ENCODE measurements around the gene PTGES. TPM values are rescaled to one million over a fixed set of nuclear protein-coding genes. Genes with fewer than 3 reads are reported as not detected.

PTGES gene
- total and polyA plus RNA-seq, 10 of the 15 experiments (the other 5 are each of a cell fraction or from before 2014, with no cell fraction given): 0.57 TPM; not detected in 9

- TF ChIP-seq ETV6 (conservative IDR thresholded peaks at IDR 0.05 in 1 of 2, IDR thresholded peaks at IDR 0.05 in 1 of 2; ENCODE audit: borderline replicate concordance in 1 of 2, low read depth in 1 of 2) (no peak), ZNF622 (IDR thresholded peaks at IDR 0.05) (no peak), CREB1 (IDR thresholded peaks at IDR 0.05; ENCODE audit: low read depth) (no peak)
These were observed 48.0 kb downstream of the PTGES start (continued) for GRCh38 chr9:129704807-129705206.

- intact Hi-C loops (cut with micrococcal nuclease; ENCODE audit: unreplicated experiment): no loop called here
- no peaks in the 10 kb centered on the region for H3K79me2 ChIP-seq (ENCODE audit: control insufficient read depth, insufficient read depth, low read length)
- H3K27me3 ChIP-seq (replicated peaks in 1 of 2; ENCODE audit: control insufficient read depth in 2 of 2, insufficient read depth in 2 of 2, low read length in 1 of 2): no peaks in the 10 kb centered on the region; a peak in 1 of 4 replicates
- H4K20me1 ChIP-seq (ENCODE audit: control insufficient read depth, insufficient read depth): no peaks in the 10 kb centered on the region
- TF ChIP-seq EZH2 (IDR thresholded peaks at IDR 0.05; ENCODE audit: borderline replicate concordance, control insufficient read depth, low read depth, low read length): no peak
- no peak for TF ChIP-seq CREM (IDR thresholded peaks at IDR 0.05; ENCODE audit: low read depth)
- TF ChIP-seq HSF1 (IDR thresholded peaks at IDR 0.05; ENCODE audit: low read depth, low read length): no peak
- TF ChIP-seq MTA3 (IDR thresholded peaks at IDR 0.05; ENCODE audit: borderline replicate concordance, low read length): no peak
- no peak for TF ChIP-seq BCLAF1 (IDR thresholded peaks at IDR 0.05)
- TF ChIP-seq KDM1A (IDR thresholded peaks at IDR 0.05; ENCODE audit: borderline replicate concordance): no peak
- no peak for TF ChIP-seq NBN (IDR thresholded peaks at IDR 0.05)
- TF ChIP-seq KAT2A (conservative IDR thresholded peaks at IDR 0.05; ENCODE audit: control insufficient read depth, low read depth, low read length): no peak
- TF ChIP-seq GABPA (IDR thresholded peaks at IDR 0.05; ENCODE audit: low read depth): no peak
- TF ChIP-seq CHD4 (IDR thresholded peaks at IDR 0.05): no peak
- TF ChIP-seq CBX5 (IDR thresholded peaks at IDR 0.05; ENCODE audit: low read depth): no peak
- TF ChIP-seq USF1 (IDR thresholded peaks at IDR 0.05; ENCODE audit: borderline replicate concordance, extremely low read length, insufficient read depth, low read depth, low read length): no peak
- TF ChIP-seq SPI1 (IDR thresholded peaks at IDR 0.05; ENCODE audit: borderline replicate concordance, insufficient read depth, low read depth, low read length): no peak
- TF ChIP-seq SUPT20H (IDR thresholded peaks at IDR 0.05; ENCODE audit: borderline replicate concordance, control insufficient read depth, low read depth, low read length): no peak
- no peak for TF ChIP-seq BRCA1 (IDR thresholded peaks at IDR 0.05; ENCODE audit: low read depth, low read length)
- ChIA-PET RAD21 (ENCODE audit: unreplicated experiment) (no interaction called here), SMC1A (ENCODE audit: uncharacterized antibody, unreplicated experiment) (no interaction called here), CTCF (no interaction called here), POLR2A (no interaction called here)
- no peak overlapping the region for H3K4me2 ChIP-seq (ENCODE audit: control insufficient read depth, insufficient read depth)
- 35% methylated on average over 16 of the region's 17 CpGs for WGBS (ENCODE audit: insufficient coverage, insufficient replicate concordance, low lambda C conversion rate, missing lambda C conversion rate)
- ATAC-seq: no peak
- no peaks in the 10 kb centered on the region for H3K36me3 ChIP-seq (ENCODE audit: control insufficient read depth in 2 of 2, insufficient read depth in 2 of 2, low read length in 1 of 2)
- no peak overlapping the region for H3K27ac ChIP-seq (ENCODE audit: control insufficient read depth, insufficient read depth)
- BruUV-seq (replicated peaks): no TSS peak
- H3K4me3 ChIP-seq: no peak overlapping the region
- no peaks in the 10 kb centered on the region for H3K9me3 ChIP-seq (replicated peaks; ENCODE audit: control insufficient read depth, insufficient read depth, low read length)
- no peaks in the 10 kb centered on the region for H3K4me1 ChIP-seq (ENCODE audit: control insufficient read depth, insufficient read depth, low read length)
- FAIRE-seq: no peak
- no peak overlapping the region for H2AFZ ChIP-seq (ENCODE audit: control insufficient read depth, low read depth, low read length)
- DNase-seq (ENCODE audit: low read depth, low spot score): no peak
- no peak overlapping the region for H3K9ac ChIP-seq (ENCODE audit: control insufficient read depth, insufficient read depth, low read length)
- in situ Hi-C loops (cut with MboI): no loop called here
These were observed 49.0 kb downstream of the PTGES start for GRCh38 chr9:129703667-129704355.

Measured in GM12878 (cell line).